Measurements from ENCODE around the gene RNF144B.
"Not testable (repeated sequence)": the region's sequence is repeated elsewhere in the genome, so short reads cannot be mapped to it uniquely, and the experiment has no call there.

RNF144B gene

DNA sequence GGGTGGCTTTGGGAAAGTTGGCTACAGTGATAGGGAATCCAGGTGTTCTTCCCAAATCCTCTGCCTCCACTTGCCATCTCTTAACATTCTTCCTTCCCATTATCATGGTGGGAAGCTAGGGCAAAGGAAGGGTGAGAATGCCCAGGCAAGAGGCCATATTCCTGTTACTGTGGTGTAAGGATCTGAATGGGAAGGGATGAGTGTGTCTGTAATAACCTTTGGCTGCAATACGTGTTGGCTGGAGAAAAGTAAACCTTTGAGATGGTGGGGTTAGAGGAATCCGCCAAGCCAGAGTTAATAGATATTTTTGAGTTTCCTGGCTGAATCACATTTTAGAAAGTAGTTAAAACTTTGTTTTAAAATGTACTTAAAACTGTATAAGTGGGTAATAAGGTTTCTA is 45.9 kb downstream of the RNF144B start:
- in situ Hi-C loops (cut with MboI; ENCODE audit: low sequenced_read_pairs), result no loop called here

- in situ Hi-C loops (cut with MboI; ENCODE audit: low sequenced_read_pairs), result no loop called here
Observed at GRCh38 chr6:18436341-18436740, 49.2 kb downstream of the RNF144B start.

- in situ Hi-C loops (cut with MboI; ENCODE audit: low sequenced_read_pairs), result no loop called here
Observed at GRCh38 chr6:18439581-18439980, 52.4 kb downstream of the RNF144B start.

DNA sequence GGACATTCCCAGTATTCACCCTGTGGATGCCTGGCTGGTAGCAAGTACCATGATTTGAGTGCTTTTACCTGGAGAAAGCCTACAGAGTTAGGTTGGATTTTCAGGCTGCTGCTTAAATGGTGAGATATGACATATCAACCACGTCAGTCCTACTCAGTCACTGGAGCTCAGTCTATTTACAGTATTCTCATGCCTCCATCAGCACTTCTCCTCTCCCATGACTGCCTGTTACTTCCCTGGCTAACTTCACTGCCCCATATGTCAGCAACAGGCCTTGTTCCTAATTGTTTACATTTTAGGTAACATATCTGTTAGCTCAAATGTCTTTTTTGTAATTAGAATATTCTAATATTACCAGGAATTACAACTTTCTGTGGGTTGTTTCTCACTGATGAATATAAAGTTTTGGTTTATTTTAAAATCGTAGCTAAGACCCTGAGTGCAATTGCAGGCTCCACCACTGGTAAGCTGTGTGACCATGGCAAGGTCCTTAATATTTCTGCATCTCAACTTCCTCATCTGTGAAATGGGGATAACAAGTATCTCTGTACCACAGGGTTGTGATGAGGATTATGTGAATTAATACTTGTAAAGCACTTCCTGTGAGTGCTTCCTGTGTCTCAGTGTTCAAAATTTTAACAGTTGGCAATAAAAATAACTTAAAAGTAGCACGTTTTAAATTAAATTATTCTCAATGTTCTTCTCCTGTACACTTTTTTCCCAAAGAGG is 54.3 kb downstream of the RNF144B start:
- in situ Hi-C loops (cut with MboI; ENCODE audit: low sequenced_read_pairs), result no loop called here

- in situ Hi-C loops (cut with MboI; ENCODE audit: low sequenced_read_pairs), result no loop called here
Observed at GRCh38 chr6:18444111-18444510, 57.0 kb downstream of the RNF144B start.

DNA sequence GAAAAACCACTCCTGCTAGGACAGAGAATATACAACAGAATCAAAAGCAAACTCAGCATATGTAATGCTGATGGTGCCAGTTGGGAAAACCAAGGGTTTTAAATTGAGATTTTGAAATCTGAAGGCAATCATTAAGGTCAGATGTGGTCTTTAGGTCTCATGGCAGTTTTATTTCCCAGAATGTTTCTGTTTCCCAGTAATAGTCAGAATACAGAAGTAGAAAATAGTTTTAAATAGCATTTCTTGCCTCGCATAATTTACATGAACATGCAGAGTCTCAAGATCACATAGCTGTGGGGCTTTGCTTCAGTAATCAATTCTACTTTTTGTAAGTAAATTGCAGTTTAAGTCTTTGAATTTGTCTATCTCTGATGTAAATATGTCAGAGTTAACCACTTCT is 58.1 kb downstream of the RNF144B start:
- in situ Hi-C loops (cut with MboI; ENCODE audit: low sequenced_read_pairs), result no loop called here

GRCh38 chr6:18446771-18447170 is 59.6 kb downstream of the RNF144B start:
- in situ Hi-C loops (cut with MboI; ENCODE audit: low sequenced_read_pairs), result no loop called here

DNA sequence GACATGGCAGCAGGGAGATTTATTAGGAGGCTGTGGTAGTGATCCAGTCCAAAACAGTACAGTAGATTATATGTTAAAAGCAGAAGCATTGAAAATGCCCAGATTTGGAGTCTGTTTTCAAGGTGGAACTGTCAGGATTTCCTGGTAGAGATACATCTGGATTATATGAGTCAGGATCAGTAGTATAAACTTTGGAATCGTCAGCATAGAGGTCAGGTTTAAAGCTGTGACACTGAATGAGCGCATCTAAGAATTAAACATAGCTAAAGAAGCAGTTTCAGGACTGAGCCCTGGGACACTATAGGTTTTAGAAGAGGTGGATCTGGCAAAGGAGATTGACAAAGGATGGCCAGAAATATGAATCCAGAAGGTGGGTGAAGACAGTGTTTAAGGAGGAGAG is 60.4 kb downstream of the RNF144B start:
- in situ Hi-C loops (cut with MboI; ENCODE audit: low sequenced_read_pairs), result no loop called here

GRCh38 chr6:18451756-18452155 is 64.6 kb downstream of the RNF144B start:
- in situ Hi-C loops (cut with MboI; ENCODE audit: low sequenced_read_pairs), result no loop called here

- in situ Hi-C loops (cut with MboI; ENCODE audit: low sequenced_read_pairs), result no loop called here
Observed at GRCh38 chr6:18454446-18454845, 67.3 kb downstream of the RNF144B start.

GRCh38 chr6:18457065-18457737 is 70.1 kb downstream of the RNF144B start:
- in situ Hi-C loops (cut with MboI; ENCODE audit: low sequenced_read_pairs), result no loop called here

- in situ Hi-C loops (cut with MboI; ENCODE audit: low sequenced_read_pairs), result not testable (repeated sequence)
Observed at GRCh38 chr6:18458086-18458485, 70.9 kb downstream of the RNF144B start.

GRCh38 chr6:18463429-18463828 is 76.3 kb downstream of the RNF144B start:
- in situ Hi-C loops (cut with MboI; ENCODE audit: low sequenced_read_pairs), result no loop called here

DNA sequence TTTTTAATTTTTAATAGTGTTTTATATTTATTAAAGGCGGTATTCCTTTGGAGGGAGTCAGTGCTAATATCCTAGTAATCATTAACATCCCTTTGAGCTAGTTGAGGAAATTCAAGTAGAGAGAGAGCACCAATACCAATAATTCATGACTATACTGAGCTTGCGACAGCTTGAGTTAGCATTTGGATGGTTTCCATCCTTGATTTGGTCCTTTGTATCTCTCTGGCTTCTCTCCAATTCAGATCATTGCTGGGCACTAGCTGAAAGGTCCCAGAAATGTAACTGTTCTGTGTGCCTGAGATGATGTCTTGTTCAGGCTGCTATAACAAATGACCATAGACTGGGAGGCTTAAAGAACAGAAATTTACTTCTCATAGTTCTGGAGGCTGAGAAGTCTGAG is 77.0 kb downstream of the RNF144B start:
- in situ Hi-C loops (cut with MboI; ENCODE audit: low sequenced_read_pairs), result no loop called here

DNA sequence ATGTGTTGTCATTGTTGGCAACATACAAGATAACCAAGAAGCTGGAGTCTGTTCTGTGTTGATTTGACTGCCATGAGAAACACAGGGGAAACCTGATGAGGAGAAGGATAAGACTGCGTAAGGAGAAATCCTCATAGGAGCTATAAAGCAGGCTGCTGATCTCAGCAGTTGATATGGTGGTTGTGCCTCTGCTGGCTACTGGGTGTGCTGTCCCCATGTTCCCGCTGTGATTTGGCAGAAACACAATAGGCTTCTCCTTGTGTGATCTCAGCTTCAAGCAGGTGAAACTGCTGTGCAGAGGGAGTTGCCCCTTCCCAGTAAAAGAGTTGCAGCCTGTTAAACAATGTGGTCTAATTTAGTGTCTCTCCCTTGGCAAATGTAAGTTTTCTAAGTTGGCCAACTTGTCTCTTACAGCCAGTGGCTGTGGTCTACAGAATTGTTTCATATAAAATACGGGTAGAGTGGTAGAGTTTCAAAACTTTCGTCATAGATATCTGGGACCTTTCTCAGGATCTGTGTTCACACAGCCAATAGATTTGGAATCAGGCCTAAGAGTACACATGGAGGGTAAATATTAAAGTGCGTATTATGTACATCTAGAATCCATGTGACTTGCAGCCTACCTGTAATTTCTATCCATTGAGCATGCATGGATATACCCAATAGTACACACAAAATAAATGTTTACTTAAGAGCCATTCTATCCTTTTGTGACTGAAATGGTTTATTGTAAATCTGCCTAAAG is 78.4 kb downstream of the RNF144B start:
- in situ Hi-C loops (cut with MboI; ENCODE audit: low sequenced_read_pairs), result no loop called here

DNA sequence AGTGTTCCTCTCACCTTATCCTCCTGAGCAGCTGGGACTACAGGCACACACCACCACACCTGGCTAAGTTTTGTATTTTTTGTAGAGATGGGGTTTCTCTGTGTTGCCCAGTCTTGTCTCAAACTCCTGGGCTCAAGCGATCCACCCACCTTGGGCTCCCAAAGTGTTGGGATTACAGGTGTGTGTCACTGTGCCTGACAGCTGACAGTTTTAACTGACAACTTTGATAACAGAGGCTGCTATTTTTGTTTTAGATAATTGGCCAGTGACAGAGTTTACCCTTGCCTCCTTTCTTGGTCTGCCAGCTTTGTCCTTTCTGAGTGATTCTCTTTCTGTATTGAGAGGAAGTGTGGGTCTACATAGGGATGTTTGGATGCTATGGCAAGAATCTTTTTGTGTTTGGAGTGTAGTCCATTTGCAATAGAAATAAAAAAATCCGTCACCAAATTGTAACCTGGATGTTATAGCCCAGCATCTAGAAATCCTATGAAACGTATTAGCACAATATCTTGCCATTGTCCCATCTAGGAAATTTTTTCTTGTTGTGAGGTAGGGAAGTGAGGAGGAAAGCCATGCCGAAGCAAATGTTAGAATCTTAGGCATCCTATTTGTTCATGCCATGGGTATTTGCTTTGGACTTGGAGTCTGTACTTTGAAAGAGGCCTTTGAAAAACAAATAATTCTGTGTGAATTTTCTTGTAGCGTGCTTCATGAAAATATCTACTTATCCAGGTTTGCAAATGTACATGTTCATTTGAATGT is 80.8 kb downstream of the RNF144B start:
- in situ Hi-C loops (cut with MboI; ENCODE audit: low sequenced_read_pairs), result no loop called here

DNA sequence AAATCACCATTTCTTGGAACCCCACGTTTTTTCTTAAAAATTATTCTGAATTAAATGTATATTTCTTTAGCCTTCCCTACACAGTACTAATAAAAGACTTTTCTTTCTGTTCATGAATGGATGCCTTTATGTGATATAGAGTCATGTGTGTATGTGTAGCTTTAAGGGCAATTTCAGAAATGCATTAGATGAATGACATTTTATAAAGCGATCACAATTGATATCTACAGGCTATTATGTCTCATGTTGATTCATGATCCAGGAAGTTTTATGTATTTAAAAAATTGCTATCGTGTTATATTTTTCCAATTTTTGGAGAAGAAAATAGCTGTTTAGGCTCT is 81.3 kb downstream of the RNF144B start:
- in situ Hi-C loops (cut with MboI; ENCODE audit: low sequenced_read_pairs), result no loop called here

GRCh38 chr6:18469536-18469935 is 82.4 kb downstream of the RNF144B start:
- in situ Hi-C loops (cut with MboI; ENCODE audit: low sequenced_read_pairs), result no loop called here

- in situ Hi-C loops (cut with MboI; ENCODE audit: low sequenced_read_pairs), result no loop called here
Observed at GRCh38 chr6:18471232-18471964, 84.2 kb downstream of the RNF144B start.

GRCh38 chr6:18472941-18473340 is 85.8 kb downstream of the RNF144B start:
- in situ Hi-C loops (cut with MboI; ENCODE audit: low sequenced_read_pairs), result no loop called here

- in situ Hi-C loops (cut with MboI; ENCODE audit: low sequenced_read_pairs), result no loop called here
Observed at GRCh38 chr6:18473755-18474154, 86.6 kb downstream of the RNF144B start.

All from hTERT RPE-1 (cell line).